GM10248 (cell line): ENCODE data around the gene KIFC3.
"Not testable (repeated sequence)": the region's sequence is repeated elsewhere in the genome, so short reads cannot be mapped to it uniquely, and the experiment has no call there.

Experiments
- CTCF ChIA-PET: fragments of 300-600 bp; sonication (Branson Sonifier 250); formaldehyde crosslinking; extraction: SDS; loops from one replicate; lab custom pipeline; 2021; ENCODE audit warnings: antibody characterized with exemption; lab: Yijun Ruan, JAX
- POLR2A ChIA-PET: fragments of 350-650 bp; sonication (Branson Sonifier 250); formaldehyde crosslinking; extraction: SDS; loops from one replicate; lab custom pipeline; 2020; ENCODE audit warnings: antibody characterized with exemption; lab: Yijun Ruan, JAX
- DNase-seq: peaks from one replicate; pipeline ENCODE4 v3.0.0; 2012; ENCODE audit errors: extremely low spot score
- CTCF ChIP-seq: IDR thresholded peaks from 2 replicates; pipeline ENCODE4 v1.5.1; 2012; ENCODE audit warnings: mild to moderate bottlenecking, low read depth; ENCODE audit errors: extremely low read depth, missing control alignments, control extremely low read depth

Gene KIFC3

GRCh38 chr16:57747496-57747895 lies 54.8 kb downstream of the KIFC3 start:
- ChIA-PET POLR2A (no interaction called here), CTCF (interaction anchor here (0.8 to 1.3 kb wide), 2 partner anchors 11 to 177 kb away, joined by 3 read pairs; no protein-coding TSS in a partner anchor)
- no peak for DNase-seq
- no peak for TF ChIP-seq CTCF

GRCh38 chr16:57747091-57747490 lies 55.2 kb downstream of the KIFC3 start:
- CTCF ChIA-PET = interaction anchor here (1.3 kb wide), 1 partner anchor 11 kb away, joined by 3 read pairs; no protein-coding TSS in a partner anchor
- POLR2A ChIA-PET = no interaction called here

GRCh38 chr16:57746316-57746715 lies 56.0 kb downstream of the KIFC3 start:
- POLR2A ChIA-PET, DNase-seq: not testable (repeated sequence)
- CTCF ChIA-PET = interaction anchor here (0.9 to 1.2 kb wide), 3 partner anchors 11 to 259 kb away, joined by 3 to 6 read pairs (median 6); no protein-coding TSS in a partner anchor

More at GRCh38 chr16:57747091-57747490, 55.2 kb downstream of the KIFC3 start:
- no peak for DNase-seq
- TF ChIP-seq CTCF = no peak

- ChIA-PET POLR2A (no interaction called here), CTCF (interaction anchor here (0.9 to 1.2 kb wide), 3 partner anchors 12 to 259 kb away, joined by 3 to 6 read pairs (median 6); no protein-coding TSS in a partner anchor)
- no peak for DNase-seq
- TF ChIP-seq CTCF = no peak
Observed at GRCh38 chr16:57745768-57746167, 56.5 kb downstream of the KIFC3 start.

- no peak for DNase-seq
- POLR2A ChIA-PET = no interaction called here
- CTCF ChIA-PET = interaction anchor here (0.9 kb wide), 1 partner anchor 12 kb away, joined by 3 read pairs; no protein-coding TSS in a partner anchor
- no peak for TF ChIP-seq CTCF
Observed at GRCh38 chr16:57744642-57744903, 57.7 kb downstream of the KIFC3 start.

- DNase-seq = no peak
- ChIA-PET CTCF (interaction anchor here (0.9 kb wide), 2 partner anchors 12 to 14 kb away, joined by 3 read pairs; no protein-coding TSS in a partner anchor), POLR2A (no interaction called here)
- TF ChIP-seq CTCF = no peak
Observed at GRCh38 chr16:57743886-57744641, 58.2 kb downstream of the KIFC3 start.

GRCh38 chr16:57743458-57743857 lies 58.8 kb downstream of the KIFC3 start:
- DNase-seq = no peak
- ChIA-PET CTCF (interaction anchor here (0.9 to 2.0 kb wide), 2 partner anchors 14 to 15 kb away, joined by 3 to 4 read pairs; no protein-coding TSS in a partner anchor), POLR2A (no interaction called here)

More at GRCh38 chr16:57743458-57743857, 58.8 kb downstream of the KIFC3 start:
- no peak for TF ChIP-seq CTCF
